ENCODE results near the gene UNC79. TPM values are rescaled to one million over a fixed set of nuclear protein-coding genes. Genes with fewer than 3 reads are reported as not detected.

UNC79 gene
- total RNA-seq, 1 donor from 2014 or later: 2.2 TPM

DNA sequence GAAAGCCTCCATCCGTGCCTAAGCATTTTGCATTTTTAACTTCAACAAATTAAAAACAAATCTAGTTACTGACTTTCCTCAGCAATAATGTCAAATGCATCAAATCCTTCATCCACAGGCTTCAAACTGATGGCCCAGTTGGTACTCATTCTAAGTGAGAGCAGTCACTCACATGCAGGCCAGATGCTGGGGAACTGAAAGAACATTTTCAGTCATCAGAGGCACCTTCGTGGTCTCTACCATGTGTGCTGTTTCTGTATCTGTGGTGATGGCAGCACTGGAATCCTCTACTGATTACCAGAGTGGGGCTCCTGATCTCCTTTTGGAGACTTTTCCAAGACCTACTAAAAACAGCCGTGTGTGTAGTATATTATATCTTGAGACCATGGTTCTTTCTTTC, 212.4 kb downstream of the UNC79 start:
- Histone ChIP-seq H3K36me3 (no peaks in the 10 kb centered on the region), H3K4me3 (no peak overlapping the region), H3K27me3 (no peaks in the 10 kb centered on the region), H3K79me2 (ENCODE audit: low read depth) (no peaks in the 10 kb centered on the region), H4K20me1 (ENCODE audit: low read depth) (no peaks in the 10 kb centered on the region), H3F3A (ENCODE audit: low read depth) (no peaks in the 10 kb centered on the region), H3K9me3 (ENCODE audit: low read depth) (no peaks in the 10 kb centered on the region), H3K4me1 (no peaks in the 10 kb centered on the region), H3K9ac (no peak overlapping the region), H3K4me2 (no peak overlapping the region), H2AFZ (replicated peaks) (no peak overlapping the region), H3K27ac (no peak overlapping the region)
- no peaks in the 10 kb centered on the region for H3K4me1 Mint-ChIP-seq
- H3K27ac Mint-ChIP-seq: no peak overlapping the region
- H3K36me3 Mint-ChIP-seq: peaks cover 3% of the 10 kb centered on the region
- no peaks in the 10 kb centered on the region for H3K9me3 Mint-ChIP-seq
- H3K4me3 Mint-ChIP-seq: no peak overlapping the region
- DNase-seq (ENCODE audit: low spot score): no peak
- H3K27me3 Mint-ChIP-seq (ENCODE audit: insufficient read depth, low read depth): no peaks in the 10 kb centered on the region
- TF ChIP-seq, protein P1, sequence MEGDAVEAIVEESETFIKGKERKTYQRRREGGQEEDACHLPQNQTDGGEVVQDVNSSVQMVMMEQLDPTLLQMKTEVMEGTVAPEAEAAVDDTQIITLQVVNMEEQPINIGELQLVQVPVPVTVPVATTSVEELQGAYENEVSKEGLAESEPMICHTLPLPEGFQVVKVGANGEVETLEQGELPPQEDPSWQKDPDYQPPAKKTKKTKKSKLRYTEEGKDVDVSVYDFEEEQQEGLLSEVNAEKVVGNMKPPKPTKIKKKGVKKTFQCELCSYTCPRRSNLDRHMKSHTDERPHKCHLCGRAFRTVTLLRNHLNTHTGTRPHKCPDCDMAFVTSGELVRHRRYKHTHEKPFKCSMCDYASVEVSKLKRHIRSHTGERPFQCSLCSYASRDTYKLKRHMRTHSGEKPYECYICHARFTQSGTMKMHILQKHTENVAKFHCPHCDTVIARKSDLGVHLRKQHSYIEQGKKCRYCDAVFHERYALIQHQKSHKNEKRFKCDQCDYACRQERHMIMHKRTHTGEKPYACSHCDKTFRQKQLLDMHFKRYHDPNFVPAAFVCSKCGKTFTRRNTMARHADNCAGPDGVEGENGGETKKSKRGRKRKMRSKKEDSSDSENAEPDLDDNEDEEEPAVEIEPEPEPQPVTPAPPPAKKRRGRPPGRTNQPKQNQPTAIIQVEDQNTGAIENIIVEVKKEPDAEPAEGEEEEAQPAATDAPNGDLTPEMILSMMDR (IDR thresholded peaks at IDR 0.05): no peak
- TF ChIP-seq EZH2phosphoT487 (IDR thresholded peaks at IDR 0.05) (no peak), EZH2 (IDR thresholded peaks at IDR 0.05) (no peak)

DNA sequence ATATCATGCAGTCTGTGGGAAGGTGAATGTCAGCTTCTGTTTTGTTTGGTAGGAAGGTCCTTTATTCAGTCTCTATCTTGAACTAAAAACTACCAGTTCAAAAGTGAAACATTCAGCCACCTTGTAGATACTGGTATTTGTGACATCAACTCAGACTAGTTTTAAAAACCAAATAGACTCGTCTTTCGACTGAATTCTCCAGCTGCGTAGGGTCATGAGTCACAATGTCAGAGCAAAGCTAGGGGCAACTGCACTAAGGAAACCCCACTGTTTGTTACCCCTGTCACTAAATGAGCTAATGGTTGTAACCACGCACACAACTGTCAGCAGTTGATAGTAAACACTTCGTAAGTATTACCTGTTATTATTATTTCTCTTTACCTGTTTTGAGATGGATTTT, 212.9 kb downstream of the UNC79 start:
- no peaks in the 10 kb centered on the region for H3K9me3 Mint-ChIP-seq
- H3F3A ChIP-seq (ENCODE audit: low read depth): no peaks in the 10 kb centered on the region
- no peak overlapping the region for H3K27ac Mint-ChIP-seq
- no peaks in the 10 kb centered on the region for H3K27me3 ChIP-seq
- no peaks in the 10 kb centered on the region for H3K27me3 Mint-ChIP-seq (ENCODE audit: insufficient read depth, low read depth)
- no peak overlapping the region for H3K4me3 ChIP-seq
- H3K9me3 ChIP-seq (ENCODE audit: low read depth): no peaks in the 10 kb centered on the region
- no peaks in the 10 kb centered on the region for H4K20me1 ChIP-seq (ENCODE audit: low read depth)
- H3K4me2 ChIP-seq: no peak overlapping the region
- no peak overlapping the region for H3K27ac ChIP-seq
- H3K4me1 ChIP-seq: no peaks in the 10 kb centered on the region
- H3K4me1 Mint-ChIP-seq: no peaks in the 10 kb centered on the region
- H3K9ac ChIP-seq: no peak overlapping the region
- TF ChIP-seq EZH2 (IDR thresholded peaks at IDR 0.05) (no peak), EZH2phosphoT487 (IDR thresholded peaks at IDR 0.05) (no peak)
- TF ChIP-seq, protein P1 (IDR thresholded peaks at IDR 0.05): no peak
- H3K36me3 Mint-ChIP-seq: peaks cover 3% of the 10 kb centered on the region
- no peak overlapping the region for H3K4me3 Mint-ChIP-seq
- H3K79me2 ChIP-seq (ENCODE audit: low read depth): no peaks in the 10 kb centered on the region
- no peak for DNase-seq (ENCODE audit: low spot score)
- H3K36me3 ChIP-seq: no peaks in the 10 kb centered on the region
- H2AFZ ChIP-seq (replicated peaks): no peak overlapping the region

GRCh38 chr14:93645200-93645599, 214.5 kb downstream of the UNC79 start:
- Histone ChIP-seq H3K9me3 (ENCODE audit: low read depth) (no peaks in the 10 kb centered on the region), H2AFZ (replicated peaks) (no peak overlapping the region), H3K27me3 (no peaks in the 10 kb centered on the region), H3K27ac (no peak overlapping the region), H3K9ac (no peak overlapping the region), H3K4me3 (no peak overlapping the region), H3K36me3 (no peaks in the 10 kb centered on the region), H4K20me1 (ENCODE audit: low read depth) (no peaks in the 10 kb centered on the region), H3K79me2 (ENCODE audit: low read depth) (no peaks in the 10 kb centered on the region), H3K4me2 (no peak overlapping the region), H3F3A (ENCODE audit: low read depth) (no peaks in the 10 kb centered on the region), H3K4me1 (no peaks in the 10 kb centered on the region)
- no peak overlapping the region for H3K4me3 Mint-ChIP-seq
- H3K27ac Mint-ChIP-seq: no peak overlapping the region
- no peaks in the 10 kb centered on the region for H3K27me3 Mint-ChIP-seq (ENCODE audit: insufficient read depth, low read depth)
- H3K36me3 Mint-ChIP-seq: peaks cover 3% of the 10 kb centered on the region
- DNase-seq (ENCODE audit: low spot score): no peak
- TF ChIP-seq EZH2 (IDR thresholded peaks at IDR 0.05) (no peak), EZH2phosphoT487 (IDR thresholded peaks at IDR 0.05) (no peak)
- TF ChIP-seq, protein P1 (IDR thresholded peaks at IDR 0.05): no peak
- no peaks in the 10 kb centered on the region for H3K9me3 Mint-ChIP-seq
- H3K4me1 Mint-ChIP-seq: no peaks in the 10 kb centered on the region
